GM12878 (cell line): ENCODE data around the gene IGFBP1. TPM values are rescaled to one million over a fixed set of nuclear protein-coding genes. Genes with fewer than 3 reads are reported as not detected.

Experiments
- ATAC-seq: fragments of 200-7000 bp; cut with Tn5 transposase; 3 replicates; pipeline ENCODE4 v1.9.1; 2020; ENCODE audit warnings: mild to moderate bottlenecking, moderate library complexity
- BruUV-seq: library from RNA; stranded (reverse); fragments of 400-500 nt; replicated peaks from 2 replicates; lab custom pipeline; 2021; lab: Mats Ljungman, UMichigan
- CTCF ChIA-PET: fragments of 300-600 bp; sonication (Branson Sonifier 250); formaldehyde crosslinking; extraction: SDS; loops from one replicate; lab custom pipeline; 2021; ENCODE audit warnings: inconsistent platforms; lab: Yijun Ruan, JAX
- POLR2A ChIA-PET: fragments of 350-600 bp; formaldehyde crosslinking; extraction: SDS; loops from one replicate; lab custom pipeline; 2021; ENCODE audit warnings: inconsistent platforms; lab: Charles Lee
- RAD21 ChIA-PET: fragments of 300-600 bp; sonication (Branson Sonifier 250); formaldehyde crosslinking; loops from one replicate; lab custom pipeline; 2023; ENCODE audit warnings: antibody characterized with exemption; ENCODE audit not compliant: unreplicated experiment; lab: Charles Lee
- SMC1A ChIA-PET: fragments of 300-600 bp; sonication (Branson Sonifier 250); formaldehyde crosslinking; loops from one replicate; lab custom pipeline; 2023; ENCODE audit not compliant: unreplicated experiment, uncharacterized antibody; lab: Charles Lee
- DNase-seq: peaks from one replicate; pipeline ENCODE4 v3.0.0-alpha.2; 2011; ENCODE audit warnings: low read depth, low spot score
- FAIRE-seq: peaks from 3 replicates; lab custom pipeline; 2011; peaks lifted over from hg19 to GRCh38; lab: Jason Lieb, UNC
- H2AFZ ChIP-seq: 2 replicates; pipeline ENCODE4 v1.6.0; 2011; ENCODE audit warnings: low read depth, low read length, control low read depth; ENCODE audit not compliant: control insufficient read depth
- H3K27ac ChIP-seq: 2 replicates; pipeline ENCODE4 v1.5.1; 2011; ENCODE audit warnings: control low read depth; ENCODE audit not compliant: control insufficient read depth, insufficient read depth
- H3K27me3 ChIP-seq, 2 experiments: replicated peaks in 1 of 2; 2 replicates each; pipeline versions ENCODE4 v1.6.0 to v1.6.1; 2011; ENCODE audit warnings: low read length in 1 of 2; ENCODE audit not compliant: control insufficient read depth in 2 of 2, insufficient read depth in 2 of 2
- H3K36me3 ChIP-seq, 2 experiments: 2 replicates each; pipeline ENCODE4 v1.5.1; 2011; ENCODE audit warnings: low read length in 1 of 2; ENCODE audit not compliant: control insufficient read depth in 2 of 2, insufficient read depth in 2 of 2
- H3K4me1 ChIP-seq: 2 replicates; pipeline ENCODE4 v1.6.1; 2011; ENCODE audit warnings: mild to moderate bottlenecking, low read length, moderate library complexity, mixed read lengths; ENCODE audit not compliant: control insufficient read depth, insufficient read depth
- H3K4me2 ChIP-seq: 2 replicates; pipeline ENCODE4 v1.6.0; 2011; ENCODE audit warnings: control low read depth; ENCODE audit not compliant: control insufficient read depth, insufficient read depth
- H3K4me3 ChIP-seq: fragments of 200-600 bp; sonication (generic); 2 replicates; pipeline ENCODE4 v1.5.1; 2016
- H3K79me2 ChIP-seq: 2 replicates; pipeline ENCODE4 v1.6.0; 2011; ENCODE audit warnings: low read length; ENCODE audit not compliant: control insufficient read depth, insufficient read depth
- H3K9ac ChIP-seq: 2 replicates; pipeline ENCODE4 v1.8.0; 2011; ENCODE audit warnings: low read length, control low read depth, mixed read lengths; ENCODE audit not compliant: control insufficient read depth, insufficient read depth
- H3K9me3 ChIP-seq: replicated peaks from 3 replicates; pipeline ENCODE4 v1.5.1; 2011; ENCODE audit warnings: mild to moderate bottlenecking, low read length; ENCODE audit not compliant: control insufficient read depth, insufficient read depth
- H4K20me1 ChIP-seq: 2 replicates; pipeline ENCODE4 v1.6.0; 2011; ENCODE audit not compliant: control insufficient read depth, insufficient read depth
- JUND ChIP-seq: IDR thresholded peaks from 2 replicates; pipeline ENCODE4 v1.6.1; 2012; ENCODE audit warnings: low read depth, mild to moderate bottlenecking, low read length, improper control_type of control experiment, moderate library complexity
- PAX5 ChIP-seq: IDR thresholded peaks from 2 replicates; pipeline ENCODE4 v1.6.1; 2011; ENCODE audit warnings: low read depth, low read length, borderline replicate concordance
- PBX3 ChIP-seq: IDR thresholded peaks from 2 replicates; pipeline ENCODE4 v1.6.1; 2011; ENCODE audit warnings: mild to moderate bottlenecking, low read depth, low read length, moderate library complexity; ENCODE audit not compliant: insufficient replicate concordance
- ZBTB33 ChIP-seq: fragments of 450-650 bp; IDR thresholded peaks from 2 replicates; pipeline ENCODE4 v1.6.1; 2017; ENCODE audit warnings: mild to moderate bottlenecking
- ZNF384 ChIP-seq: IDR thresholded peaks from 2 replicates; pipeline ENCODE4 v1.6.1; 2012; ENCODE audit warnings: low read depth, mild to moderate bottlenecking, low read length, improper control_type of control experiment, borderline replicate concordance
- WGBS: methylation state at CpG from one replicate; pipeline ENCODE4 v1.1.6; 2016; ENCODE audit warnings: low lambda C conversion rate; ENCODE audit not compliant: insufficient replicate concordance, insufficient coverage; ENCODE audit errors: missing lambda C conversion rate; 5-methylcytosine and 5-hydroxymethylcytosine counted together
- in situ Hi-C: fragments of 300-500 bp; cut with MboI; formaldehyde crosslinking; loops from 9 replicates; pipeline ENCODE4 v1.14.3; 2018; ENCODE audit warnings: mixed read lengths
- intact Hi-C: fragments of 100-400 bp; cut with micrococcal nuclease; formaldehyde crosslinking; loops from one replicate; pipeline ENCODE4 v1.14.2; 2022; ENCODE audit not compliant: unreplicated experiment
- polyA plus RNA-seq, 11 experiments: library from polyadenylated mRNA; depleted of rRNA in 4 of 11; unstranded in 6 of 11; stranded (reverse) in 5 of 11; fragments of >200 nt; fragmentation: Nextera tagmentation in 4 of 11; fragmentation: Illumina TruSeq in 1 of 11; extraction: Ambion mirVana in 4 of 11; extraction: Trizol in 1 of 11; gene quantifications; 1 replicate in 1 of 11; 2 replicates in 10 of 11; pipeline versions ENCODE4 v1.2.1 to v1.2.3, GENCODE V29; 2011 to 2016; ENCODE audit warnings: inconsistent platforms in 2 of 11, missing spikeins in 2 of 11, low read depth in 1 of 11
- total RNA-seq, 4 experiments: library from RNA; depleted of rRNA in 3 of 4; stranded (reverse); fragments of >200 nt in 3 of 4; fragmentation: Illumina TruSeq in 1 of 4; extraction: Trizol in 1 of 4; gene quantifications; 2 replicates each; pipeline versions ENCODE4 v1.2.1 to v1.2.3, GENCODE V29; 2013 to 2021

Gene IGFBP1
- total and polyA plus RNA-seq, 10 of the 15 experiments (the other 5 are each of a cell fraction or from before 2014, with no cell fraction given) = 0.13 TPM; not detected in 9

GRCh38 chr7:45909561-45909960 is 21.3 kb downstream of the IGFBP1 start:
- ChIA-PET CTCF (interaction anchor here (2.5 kb wide), 1 partner anchor 9 kb away, joined by 12 read pairs; no protein-coding TSS in a partner anchor), SMC1A (interaction anchor here (1.5 kb wide), 1 partner anchor 11 kb away, joined by 4 read pairs; no protein-coding TSS in a partner anchor), POLR2A (no interaction called here), RAD21 (interaction anchor here (1.3 kb wide), 1 partner anchor 1180 kb away, joined by 3 read pairs; no protein-coding TSS in a partner anchor)
- H3K27me3 ChIP-seq = peaks cover 0 to 1% of the 10 kb centered on the region in 2 experiments; a peak in 2 of 4 replicates
- DNase-seq (no peak), FAIRE-seq (no peak), ATAC-seq (no peak)
- H3K79me2 ChIP-seq = no peaks in the 10 kb centered on the region
- no peaks in the 10 kb centered on the region for H3K9me3 ChIP-seq
- H3K36me3 ChIP-seq = no peaks in the 10 kb centered on the region
- no TSS peak for BruUV-seq
- no peak overlapping the region for H2AFZ ChIP-seq
- in situ Hi-C loops (no loop called here), intact Hi-C loops (no loop called here)
- no peak overlapping the region for H3K4me3 ChIP-seq
- TF ChIP-seq JUND = no peak
- TF ChIP-seq PAX5 = no peak
- TF ChIP-seq ZNF384 = no peak
- H3K9ac ChIP-seq = no peak overlapping the region
- no peaks in the 10 kb centered on the region for H4K20me1 ChIP-seq
- no peak overlapping the region for H3K4me2 ChIP-seq
- H3K27ac ChIP-seq = no peak overlapping the region
- no peaks in the 10 kb centered on the region for H3K4me1 ChIP-seq

- 20% methylated on average over 3 of the region's 3 CpGs for WGBS
- no peak for ATAC-seq
- no peaks in the 10 kb centered on the region for H3K36me3 ChIP-seq
- ChIA-PET POLR2A (no interaction called here), RAD21 (no interaction called here), SMC1A (interaction anchor here (1.0 kb wide), 1 partner anchor 24 kb away, joined by 3 read pairs; no protein-coding TSS in a partner anchor), CTCF (no interaction called here)
- DNase-seq = no peak
- no peak for FAIRE-seq
- no peak overlapping the region for H2AFZ ChIP-seq
- TF ChIP-seq PBX3 (no peak), ZBTB33 (no peak)
- intact Hi-C loops = loop anchor here (10.0 kb wide), 1 partner anchor 1344 kb away; no protein-coding TSS in a partner anchor
- no peak overlapping the region for H3K4me2 ChIP-seq
- no peaks in the 10 kb centered on the region for H3K4me1 ChIP-seq
- in situ Hi-C loops = no loop called here
- H4K20me1 ChIP-seq = no peaks in the 10 kb centered on the region
- H3K79me2 ChIP-seq = no peaks in the 10 kb centered on the region
- H3K27ac ChIP-seq = no peak overlapping the region
- no TSS peak for BruUV-seq
- no peak overlapping the region for H3K9ac ChIP-seq
- peaks cover 0 to 1% of the 10 kb centered on the region in 2 experiments; a peak in 2 of 4 replicates for H3K27me3 ChIP-seq
- no peak overlapping the region for H3K4me3 ChIP-seq
- no peaks in the 10 kb centered on the region for H3K9me3 ChIP-seq
Measured at GRCh38 chr7:45910855-45911254, 22.6 kb downstream of the IGFBP1 start.
